HS-27A (cell line): ENCODE results near the gene SLC66A3.
"Not testable (repeated sequence)": the region's sequence is repeated elsewhere in the genome, so short reads cannot be mapped to it uniquely, and the experiment has no call there.

Experiments
- DNase-seq: peaks from one replicate; pipeline ENCODE4 v3.0.0-alpha.2; 2012; ENCODE audit warnings: low read depth, missing footprints

Gene SLC66A3

DNA sequence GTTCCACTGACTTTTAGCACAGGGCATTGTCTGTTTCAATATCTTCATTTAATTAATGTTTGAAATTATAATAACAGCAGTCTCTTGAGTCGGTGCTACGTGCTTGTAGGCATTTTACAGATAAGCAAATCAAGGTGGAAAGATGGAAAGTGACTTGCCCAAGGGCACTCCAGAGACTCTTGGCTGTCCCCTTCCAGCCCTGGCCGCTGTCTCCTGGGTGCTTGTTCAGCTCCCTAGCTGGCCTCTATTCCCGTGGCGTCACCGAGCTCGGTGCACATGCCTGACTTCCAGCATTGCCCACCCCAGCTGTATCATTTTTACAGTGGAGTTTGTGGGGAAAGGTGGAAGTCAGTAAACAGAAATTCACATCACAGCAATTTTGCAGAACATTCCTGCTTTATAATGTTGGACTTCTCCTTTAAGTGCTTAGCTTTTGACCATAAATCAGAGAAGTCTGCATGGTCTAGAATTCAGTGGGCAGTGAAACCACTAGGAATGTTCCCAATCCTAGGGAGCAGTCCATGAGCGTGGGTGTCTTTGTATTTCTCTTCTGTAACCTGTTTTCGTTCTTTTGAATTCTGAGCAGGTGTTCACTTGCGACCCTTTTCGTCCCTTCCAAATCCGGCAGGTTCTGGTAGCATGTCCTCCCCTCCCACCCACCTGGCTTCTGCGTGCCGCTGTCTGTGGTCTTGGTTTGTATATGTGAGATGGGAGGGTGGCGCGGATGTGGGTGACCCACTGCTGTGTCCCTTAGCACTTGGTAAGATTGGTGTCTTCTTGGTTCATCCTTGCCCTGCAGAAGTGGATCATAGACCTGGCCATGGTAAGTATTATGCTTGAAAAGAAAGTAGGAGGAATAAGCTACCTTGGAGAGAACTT, 8.4 kb downstream of the SLC66A3 start:
- DNase-seq = no peak

GRCh38 chr2:11165046-11165445, 9.8 kb downstream of the SLC66A3 start:
- DNase-seq = not testable (repeated sequence)

DNA sequence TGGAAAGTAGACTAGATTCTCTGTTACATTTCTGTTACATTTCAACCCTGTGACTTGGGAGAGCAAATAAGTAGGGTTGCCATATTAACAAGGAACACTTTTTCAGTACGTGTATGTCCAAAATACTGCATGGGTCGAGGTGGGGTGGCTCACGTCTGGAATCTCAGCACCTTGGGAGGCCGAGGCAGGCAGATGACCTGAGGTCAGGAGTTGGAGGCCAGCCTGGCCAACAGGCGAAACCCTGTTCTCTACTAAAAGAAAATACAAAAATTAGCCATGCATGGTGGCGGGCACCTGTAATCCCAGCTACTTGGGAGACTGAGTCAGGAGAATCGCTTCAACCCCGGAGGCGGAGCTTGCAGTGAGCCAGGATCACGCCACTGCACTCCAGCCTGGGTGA, 11.2 kb downstream of the SLC66A3 start:
- DNase-seq = no peak

GRCh38 chr2:11168488-11168887, 13.2 kb downstream of the SLC66A3 start:
- DNase-seq = no peak

- no peak for DNase-seq
Measured at GRCh38 chr2:11169333-11169732, 14.1 kb downstream of the SLC66A3 start.

DNA sequence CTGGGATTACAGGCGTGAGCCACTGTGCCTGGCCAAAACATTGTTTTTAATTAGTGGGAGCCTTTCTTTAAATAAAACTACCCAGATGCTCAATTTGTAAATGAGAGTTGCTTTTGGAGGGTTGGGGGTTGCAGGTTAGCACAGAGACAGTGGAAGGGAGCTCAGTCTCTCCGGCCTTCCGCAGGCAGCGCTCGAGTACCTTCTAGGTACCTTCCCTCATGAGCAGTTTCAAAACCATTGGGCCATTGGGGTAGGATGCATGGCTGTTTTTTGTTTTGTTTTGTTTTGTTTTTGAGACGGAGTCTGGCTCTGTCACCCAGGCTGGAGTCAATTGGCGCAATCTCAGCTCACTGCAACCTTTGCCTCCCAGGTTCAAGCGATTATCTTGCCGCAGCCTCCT, 19.0 kb downstream of the SLC66A3 start:
- no peak for DNase-seq

DNA sequence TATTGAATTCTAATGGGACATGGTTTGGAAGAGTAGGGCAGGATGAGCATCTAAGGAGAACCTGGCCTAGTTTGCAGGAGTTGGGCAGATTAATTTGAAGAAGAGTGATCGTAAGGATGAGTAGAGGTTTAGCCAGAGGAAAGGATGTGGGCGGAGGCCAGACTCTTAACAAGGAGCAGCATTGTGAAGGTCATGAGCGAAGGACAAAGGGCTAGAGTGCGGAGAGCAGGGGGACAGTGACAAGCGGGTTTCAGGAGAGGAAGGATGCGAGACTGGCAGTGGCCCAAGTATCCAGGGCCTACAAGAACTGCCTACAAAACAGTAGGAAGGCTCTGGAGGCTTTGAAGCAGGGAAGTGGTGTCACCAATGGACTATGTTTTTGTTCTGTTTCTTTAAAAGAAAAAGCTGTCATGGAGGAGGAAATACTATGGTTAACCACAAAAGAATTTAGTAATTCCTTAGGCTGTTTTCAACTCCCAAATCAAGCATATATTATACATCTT, 20.1 kb downstream of the SLC66A3 start:
- DNase-seq = no peak

DNA sequence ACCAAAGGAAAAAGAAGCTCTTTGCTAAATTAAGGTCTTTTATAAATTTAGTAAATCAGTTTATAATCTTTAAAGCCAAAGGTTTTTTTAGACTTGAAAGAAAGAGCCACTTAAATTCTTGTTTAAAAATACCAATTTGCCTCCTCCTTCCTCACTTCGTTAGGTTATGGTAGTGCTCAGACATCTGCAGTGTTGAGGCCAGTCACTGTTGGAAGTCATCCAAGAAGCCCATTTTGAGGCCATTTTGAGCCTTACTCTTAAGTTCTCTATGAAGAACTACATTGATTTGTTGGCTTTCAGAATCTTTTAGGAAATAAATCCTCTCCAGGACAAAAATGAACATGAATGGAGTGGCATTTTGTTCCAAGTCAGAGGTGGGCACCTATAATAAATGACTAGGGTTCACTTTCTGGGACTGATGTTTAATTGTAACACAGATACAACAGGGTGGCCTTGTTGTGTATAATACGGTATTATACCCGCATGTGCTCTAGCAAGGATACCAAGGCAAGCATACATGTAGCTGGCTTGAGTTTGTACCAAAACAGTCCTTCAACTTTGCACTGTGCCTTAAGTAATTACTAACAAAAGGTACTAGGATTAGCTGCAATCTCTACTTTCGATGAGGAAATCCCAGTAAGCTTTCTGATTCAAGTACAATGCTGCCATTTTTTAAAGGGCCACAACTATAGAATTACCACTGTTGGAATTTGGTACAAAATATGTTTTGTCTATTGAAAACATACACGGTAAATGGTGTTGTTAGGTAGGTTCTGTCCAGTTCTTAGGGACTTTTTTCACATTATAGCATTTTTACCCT, 22.8 kb downstream of the SLC66A3 start:
- no peak for DNase-seq

DNA sequence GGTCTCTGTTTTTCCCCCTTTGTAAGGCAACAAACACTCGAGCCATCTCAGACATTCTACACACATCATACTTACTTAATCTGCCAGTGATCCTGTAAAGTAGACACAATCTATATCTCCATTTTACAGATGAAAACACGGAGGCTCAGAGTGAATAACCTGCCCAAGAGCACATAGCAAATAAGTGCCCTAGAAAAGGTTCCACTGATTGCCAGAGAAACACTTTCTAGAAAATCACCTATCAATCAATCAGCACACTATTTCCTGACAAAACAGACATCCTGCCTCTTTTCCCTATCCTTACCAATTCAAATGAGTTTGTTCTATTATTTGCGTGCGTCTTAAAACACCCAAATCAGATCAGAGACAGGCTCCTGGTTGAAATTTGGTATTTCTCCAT, 23.9 kb downstream of the SLC66A3 start:
- DNase-seq = no peak

- DNase-seq = no peak
Measured at GRCh38 chr2:11179899-11180298, 24.6 kb downstream of the SLC66A3 start.

- DNase-seq = no peak
Measured at GRCh38 chr2:11180653-11181052, 25.4 kb downstream of the SLC66A3 start.

GRCh38 chr2:11182951-11183350, 27.7 kb downstream of the SLC66A3 start:
- no peak for DNase-seq

GRCh38 chr2:11186145-11186544, 30.9 kb downstream of the SLC66A3 start:
- DNase-seq = no peak

- peak; percentile 20 for DNase-seq
Measured at GRCh38 chr2:11187083-11187619, 31.9 kb downstream of the SLC66A3 start.

DNA sequence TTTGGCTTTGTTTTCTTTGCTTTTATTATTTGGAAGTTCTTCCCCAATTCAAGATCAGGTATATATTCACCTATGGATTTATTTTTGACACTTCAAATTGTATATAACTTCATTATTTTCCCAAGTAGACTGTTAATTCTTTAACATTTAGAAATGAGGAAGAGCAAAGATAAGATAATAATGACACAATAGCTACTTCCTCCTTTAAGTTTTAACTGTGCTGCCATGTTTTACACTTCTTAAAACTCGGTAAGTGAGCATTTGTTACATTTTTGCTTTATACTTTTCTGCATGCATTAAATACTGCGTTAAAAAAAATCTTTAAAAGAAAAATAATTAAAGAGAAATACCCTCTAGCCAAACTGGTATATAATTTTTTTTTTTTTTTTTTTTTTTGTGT, 32.5 kb downstream of the SLC66A3 start:
- DNase-seq = no peak

GRCh38 chr2:11196246-11196645, 41.0 kb downstream of the SLC66A3 start:
- no peak for DNase-seq

- DNase-seq = no peak
Measured at GRCh38 chr2:11200651-11201050, 45.4 kb downstream of the SLC66A3 start.

- no peak for DNase-seq
Measured at GRCh38 chr2:11201969-11202368, 46.7 kb downstream of the SLC66A3 start.

- DNase-seq = peak; percentile 49
Measured at GRCh38 chr2:11203480-11203879, 48.2 kb downstream of the SLC66A3 start.

DNA sequence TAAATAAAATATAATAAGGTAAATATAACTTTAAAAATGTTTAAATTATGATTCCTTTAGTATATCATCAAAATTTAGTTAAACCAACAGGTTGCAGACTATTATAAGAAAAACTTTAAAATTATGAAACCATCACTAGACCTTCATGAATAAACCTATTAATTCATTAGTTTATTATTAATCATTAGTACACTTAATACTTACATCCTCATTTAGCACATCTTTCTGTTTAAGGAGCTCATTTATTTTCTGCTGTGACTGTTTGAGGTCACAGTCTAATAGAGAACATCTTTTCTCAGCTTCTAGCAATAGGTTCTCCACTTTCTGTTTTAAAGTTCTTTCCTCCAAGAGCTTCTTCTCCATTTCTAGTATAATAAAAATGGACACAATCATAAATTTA, 52.8 kb downstream of the SLC66A3 start:
- DNase-seq = no peak

GRCh38 chr2:11212645-11213044, 57.4 kb downstream of the SLC66A3 start:
- no peak for DNase-seq

- DNase-seq = no peak
Measured at GRCh38 chr2:11213090-11213638, 57.9 kb downstream of the SLC66A3 start.
